ACHN (cell line): ENCODE measurements around the gene LRRC30.

ENCODE experiments used
- DNase-seq: peaks from one replicate; pipeline ENCODE4 v3.0.0-alpha.2; 2015
- in situ Hi-C: cut with HindIII; loops from 2 replicates; pipeline ENCODE4 v1.10.0; 2017; ENCODE audit warnings: low sequenced_read_pairs, low pct_ligation_motif_present, low pct_unique_long_range_greater_than_20kb

The LRRC30 gene

DNA sequence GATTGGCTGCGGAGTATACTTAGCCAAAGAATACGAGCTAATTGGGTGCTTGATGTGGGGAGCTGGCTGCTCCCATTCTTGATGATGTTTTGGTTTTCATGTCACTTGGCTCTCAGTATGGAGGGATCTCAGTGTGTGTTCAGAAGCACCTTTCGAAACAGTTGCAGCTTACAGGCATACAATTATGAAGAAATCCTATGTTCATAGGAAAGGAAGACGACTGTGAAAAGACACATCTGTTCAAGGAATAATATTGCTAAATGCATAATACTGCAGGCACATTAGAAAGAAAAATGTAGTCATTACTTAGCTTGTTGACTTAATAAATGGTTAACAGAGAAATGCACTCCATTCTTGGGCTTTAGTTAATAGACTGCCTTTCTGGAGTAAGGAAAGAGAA lies 4.1 kb downstream of the LRRC30 start:
- in situ Hi-C loops: no loop called here
- DNase-seq: no peak

DNA sequence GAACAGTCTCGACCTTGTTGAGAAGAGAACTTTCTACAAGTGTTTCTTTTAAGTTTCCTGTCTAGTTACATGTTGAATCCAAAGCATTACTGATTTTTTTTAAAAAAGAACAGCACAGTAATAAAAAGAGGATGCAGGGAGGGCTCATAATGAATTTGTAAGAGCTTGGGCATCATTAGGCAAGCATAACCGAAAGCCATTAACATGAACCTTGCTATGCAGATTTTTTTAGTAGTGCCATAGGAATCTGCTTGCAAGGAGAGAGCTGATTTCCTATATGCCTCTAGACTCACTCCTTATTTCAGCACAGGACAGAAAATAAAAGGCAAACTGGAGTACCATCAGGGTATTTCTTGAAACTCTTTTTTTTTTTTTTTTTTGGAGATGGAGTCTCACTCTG lies 5.2 kb downstream of the LRRC30 start:
- no peak for DNase-seq
- in situ Hi-C loops: no loop called here

GRCh38 chr18:7236933-7237332 lies 6.0 kb downstream of the LRRC30 start:
- in situ Hi-C loops: no loop called here

GRCh38 chr18:7237673-7238272 lies 6.9 kb downstream of the LRRC30 start:
- in situ Hi-C loops: no loop called here
- no peak for DNase-seq

More at GRCh38 chr18:7236933-7237332, 6.0 kb downstream of the LRRC30 start:
- no peak for DNase-seq

GRCh38 chr18:7242926-7243325 lies 12.0 kb downstream of the LRRC30 start:
- in situ Hi-C loops: no loop called here
- no peak for DNase-seq

DNA sequence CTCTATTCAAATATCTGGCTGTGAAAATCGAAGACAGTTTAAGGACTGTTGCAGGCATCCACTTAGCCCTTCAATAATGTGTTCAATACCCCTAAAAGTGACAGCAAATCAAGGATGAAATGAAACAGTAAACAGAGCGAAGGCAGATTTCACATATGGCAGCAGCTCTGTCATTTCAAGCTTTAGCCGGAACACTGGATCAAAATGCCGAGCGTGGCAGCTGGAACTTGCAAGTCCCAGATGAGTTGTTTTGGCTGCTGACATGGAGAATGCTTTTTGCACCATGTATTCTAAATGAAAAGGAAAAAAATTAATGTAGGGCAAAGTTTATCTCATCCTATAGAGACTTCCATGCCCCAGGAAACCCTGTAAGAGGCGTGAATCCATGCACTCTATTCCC lies 18.0 kb downstream of the LRRC30 start:
- no peak for DNase-seq
- in situ Hi-C loops: no loop called here

DNA sequence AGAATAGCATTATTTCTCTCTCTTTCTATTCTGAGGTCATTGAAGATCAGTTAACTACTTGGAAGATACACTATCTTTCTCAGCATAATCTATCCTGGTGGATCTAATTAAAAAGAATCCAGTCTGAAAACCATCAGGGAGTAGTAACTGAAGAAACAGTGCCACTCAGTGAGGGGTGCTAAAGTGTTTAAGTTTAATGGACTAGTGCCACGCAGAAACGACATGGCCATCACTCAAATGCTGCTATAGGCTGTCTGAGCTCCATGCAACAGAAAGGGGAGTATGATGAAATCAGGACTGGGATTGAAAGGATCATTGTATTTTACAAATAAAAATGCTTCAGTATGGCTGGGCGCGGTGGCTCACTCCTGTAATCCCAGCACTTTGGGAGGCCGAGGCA lies 23.3 kb downstream of the LRRC30 start:
- in situ Hi-C loops: no loop called here
- DNase-seq: no peak

GRCh38 chr18:7255054-7255453 lies 24.2 kb downstream of the LRRC30 start:
- DNase-seq: no peak
- in situ Hi-C loops: no loop called here

DNA sequence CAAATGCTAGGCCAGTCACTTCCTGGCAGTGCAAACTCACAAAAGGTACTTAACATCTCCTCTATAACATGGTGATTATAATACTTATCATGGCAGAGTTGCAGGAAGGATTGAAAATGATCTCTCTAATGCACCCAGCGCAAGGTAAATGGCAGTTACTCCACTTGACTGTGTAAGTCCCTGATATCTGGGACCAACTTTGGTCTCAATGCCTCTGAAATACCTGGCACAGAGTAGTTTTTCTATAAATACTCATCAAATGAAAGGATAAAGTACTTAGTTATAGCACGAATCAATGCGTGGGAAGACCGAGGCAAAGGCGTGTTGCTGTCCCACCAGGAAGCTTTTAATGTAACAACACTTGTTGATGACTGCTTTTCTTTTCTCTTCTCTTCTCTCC lies 24.8 kb downstream of the LRRC30 start:
- DNase-seq: no peak
- in situ Hi-C loops: no loop called here

- in situ Hi-C loops: no loop called here
- DNase-seq: no peak
Observed at GRCh38 chr18:7256618-7257425, 25.9 kb downstream of the LRRC30 start.

- no peak for DNase-seq
- in situ Hi-C loops: no loop called here
Observed at GRCh38 chr18:7257426-7257740, 26.5 kb downstream of the LRRC30 start.

DNA sequence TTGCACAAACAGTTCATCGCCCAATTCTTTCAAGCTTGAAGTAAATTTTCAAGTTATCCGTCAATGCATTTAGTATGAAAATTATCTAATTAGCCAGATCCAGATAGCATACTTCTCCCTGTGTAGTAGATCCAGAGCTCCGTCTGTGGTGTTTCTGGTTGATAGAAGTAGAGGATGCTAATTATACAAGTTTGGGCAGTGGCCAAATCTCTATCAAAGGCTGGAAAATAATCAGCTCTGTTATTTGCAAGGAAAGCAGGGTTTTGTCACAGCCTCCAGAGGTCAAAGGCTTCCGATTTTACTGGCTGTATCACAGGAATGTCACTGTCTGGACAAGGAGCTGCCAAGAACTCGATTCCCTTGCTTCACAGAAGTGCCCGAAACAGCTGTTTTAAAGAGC lies 28.6 kb downstream of the LRRC30 start:
- no peak for DNase-seq
- in situ Hi-C loops: no loop called here

DNA sequence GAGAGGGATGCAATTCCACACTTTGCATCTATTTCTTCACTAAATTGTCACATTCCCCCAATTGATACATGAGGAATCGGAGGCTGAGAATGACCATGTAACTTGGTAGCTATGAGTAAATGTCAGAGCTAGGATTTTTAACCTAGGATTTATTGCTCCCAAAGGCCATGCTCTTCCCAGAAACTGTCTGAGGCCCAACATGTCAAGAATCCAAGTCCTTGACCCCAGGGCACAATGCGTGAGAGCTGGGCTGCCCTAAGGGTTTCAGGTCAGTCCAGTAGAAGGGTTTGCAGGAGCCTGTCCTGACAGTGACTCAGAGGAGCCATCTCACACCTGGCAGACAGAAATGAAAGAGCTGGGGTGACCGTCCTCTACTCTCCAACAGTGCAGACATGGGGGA lies 30.3 kb downstream of the LRRC30 start:
- no peak for DNase-seq
- in situ Hi-C loops: no loop called here

DNA sequence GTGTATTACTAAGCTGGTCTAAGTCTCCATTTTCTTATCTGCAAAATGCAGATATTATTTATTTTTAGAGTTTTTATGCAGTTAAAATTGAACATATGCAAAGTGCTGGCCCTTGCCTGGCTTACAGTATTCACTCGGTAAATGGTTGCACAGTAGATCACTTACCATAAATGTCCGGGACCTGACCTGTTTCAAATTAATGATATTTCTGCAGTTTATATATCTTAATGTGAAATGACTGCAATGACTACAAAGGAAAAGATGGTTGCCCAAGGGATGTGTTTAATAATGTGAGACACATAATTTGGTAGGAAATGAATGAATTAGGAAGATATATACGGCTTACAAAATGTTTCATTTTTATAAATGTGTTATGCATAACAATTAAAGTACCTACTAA lies 37.1 kb downstream of the LRRC30 start:
- no peak for DNase-seq
- in situ Hi-C loops: no loop called here

DNA sequence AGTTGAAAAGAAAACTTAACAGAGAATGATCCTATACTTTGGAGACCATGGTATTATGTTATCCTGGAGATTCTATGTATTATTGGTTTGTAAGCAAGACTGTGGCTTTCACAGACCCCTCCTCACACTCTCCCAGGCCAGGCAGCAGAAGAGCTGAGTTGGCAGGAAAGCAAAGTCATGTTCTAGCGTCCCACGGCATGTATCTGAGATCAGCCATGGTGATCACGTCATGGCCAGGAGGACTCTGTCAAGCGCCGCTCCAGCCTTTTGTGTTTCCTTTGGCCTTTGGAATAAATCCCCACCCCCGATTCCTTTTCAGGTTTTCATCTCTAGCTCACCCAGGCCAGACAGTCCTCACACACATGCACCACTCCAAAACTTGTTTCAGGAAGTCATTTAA lies 39.1 kb downstream of the LRRC30 start:
- no peak for DNase-seq
- in situ Hi-C loops: no loop called here

DNA sequence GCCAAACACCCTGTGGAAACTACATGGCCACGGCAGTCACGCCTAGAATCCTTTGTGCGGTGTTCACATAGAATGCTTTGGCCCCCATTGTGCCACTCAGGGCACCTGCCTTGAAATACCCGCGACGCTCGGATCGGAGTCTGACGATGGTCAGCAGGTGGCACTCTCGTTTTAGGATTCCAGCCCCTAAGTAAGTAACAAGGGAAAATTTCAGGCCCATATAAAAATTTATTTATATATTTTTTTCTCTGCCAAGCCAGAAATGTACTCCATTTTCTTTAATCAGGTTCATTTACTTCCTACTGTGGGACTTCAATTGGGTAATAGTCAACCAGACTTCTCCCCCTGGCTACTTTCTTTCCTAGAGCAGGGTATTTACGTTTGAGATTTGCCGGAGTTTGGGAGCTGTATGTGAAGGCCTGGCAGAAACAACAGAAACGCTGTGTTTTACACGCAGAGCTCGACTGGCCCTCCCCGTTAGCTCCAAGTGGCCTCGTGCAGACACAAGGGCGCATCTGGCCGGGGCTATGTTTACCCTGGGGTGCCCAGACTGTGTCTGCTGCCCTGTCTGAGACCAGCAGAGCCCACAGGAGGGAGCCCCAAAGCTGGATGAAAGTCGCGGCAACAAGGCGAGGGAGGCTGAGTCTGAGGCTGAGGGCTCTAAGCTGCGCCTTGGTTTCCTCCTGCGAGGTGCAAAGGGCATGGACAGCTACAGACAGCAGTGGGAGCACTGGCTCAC lies 41.6 kb downstream of the LRRC30 start:
- in situ Hi-C loops: no loop called here
- peak; percentile 57 for DNase-seq

DNA sequence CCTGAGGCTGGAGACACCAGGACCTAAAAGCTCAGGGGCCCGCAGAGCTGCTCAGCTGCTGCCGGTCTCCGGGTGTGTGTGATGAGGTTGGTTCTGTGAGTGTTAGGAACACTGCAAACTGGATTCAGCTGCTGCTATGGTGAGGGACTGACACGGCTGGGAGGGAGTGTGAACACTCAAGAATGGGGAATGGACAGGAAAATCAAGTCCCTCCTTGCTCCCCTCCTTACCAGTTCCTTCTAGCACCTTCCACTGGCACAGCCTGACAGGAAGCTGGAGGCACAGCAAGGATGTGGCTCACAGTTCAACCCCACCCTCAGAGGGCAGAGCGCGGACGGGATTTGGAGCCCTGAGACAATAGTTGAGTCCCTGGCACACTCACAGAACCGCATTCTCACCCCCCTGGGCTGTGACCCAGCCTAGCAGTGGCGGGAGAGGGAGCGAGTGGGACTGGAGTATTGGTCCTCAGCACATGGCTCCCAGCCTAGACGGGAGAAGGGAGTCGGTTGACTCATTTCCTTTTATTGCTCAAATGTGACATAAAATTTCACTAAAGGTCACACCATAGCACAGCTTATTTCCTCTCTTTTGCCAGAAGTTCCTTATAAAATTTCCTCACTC lies 42.5 kb downstream of the LRRC30 start:
- in situ Hi-C loops: no loop called here
- no peak for DNase-seq

GRCh38 chr18:7281579-7281978 lies 50.7 kb downstream of the LRRC30 start:
- no peak for DNase-seq
- in situ Hi-C loops: no loop called here
